DOHH2 (cell line): Measurements from ENCODE around the gene DNAH6.

Source experiments
- H3F3A ChIP-seq: fragments of 200-600 bp; sonication (generic), shearing (Covaris generic); 2 replicates; pipeline ENCODE4 v1.6.0; 2016; ENCODE audit warnings: antibody characterized with exemption, mild to moderate bottlenecking; ENCODE audit not compliant: control insufficient read depth, insufficient read depth
- H3K27ac ChIP-seq: fragments of 200-600 bp; sonication (generic); 2 replicates; pipeline ENCODE4 v1.5.1; 2014; ENCODE audit warnings: low read depth, mild to moderate bottlenecking, low read length, moderate library complexity
- H3K27me3 ChIP-seq: fragments of 200-600 bp; sonication (generic); 2 replicates; pipeline ENCODE4 v1.6.1; 2014; ENCODE audit warnings: mild to moderate bottlenecking, low read length, mixed read lengths; ENCODE audit not compliant: control insufficient read depth
- H3K36me3 ChIP-seq: fragments of 200-600 bp; sonication (generic); 2 replicates; pipeline ENCODE4 v1.6.1; 2014; ENCODE audit warnings: mild to moderate bottlenecking, low read length, moderate library complexity, mixed read lengths; ENCODE audit not compliant: control insufficient read depth
- H3K4me1 ChIP-seq: fragments of 200-600 bp; sonication (generic); 2 replicates; pipeline ENCODE4 v1.6.1; 2014; ENCODE audit warnings: mild to moderate bottlenecking, low read length, mixed read lengths; ENCODE audit not compliant: control insufficient read depth
- H3K4me2 ChIP-seq: fragments of 200-600 bp; sonication (generic); 2 replicates; pipeline ENCODE4 v1.6.0; 2014; ENCODE audit warnings: mild to moderate bottlenecking, low read length, moderate library complexity
- H3K4me3 ChIP-seq: fragments of 200-600 bp; sonication (generic); 2 replicates; pipeline ENCODE4 v1.5.1; 2014; ENCODE audit warnings: mild to moderate bottlenecking, low read length, mixed read lengths
- H3K79me2 ChIP-seq: fragments of 200-600 bp; sonication (generic); 2 replicates; pipeline ENCODE4 v1.6.1; 2014; ENCODE audit warnings: mild to moderate bottlenecking, low read length, mixed read lengths; ENCODE audit not compliant: control insufficient read depth
- H3K9me2 ChIP-seq: fragments of 200-600 bp; sonication (generic); replicated peaks from 2 replicates; pipeline ENCODE4 v1.6.1; 2014; ENCODE audit warnings: mild to moderate bottlenecking, low read length, mixed read lengths; ENCODE audit not compliant: control insufficient read depth
- H3K9me3 ChIP-seq: fragments of 200-600 bp; sonication (generic); 2 replicates; pipeline ENCODE4 v1.6.1; 2014; ENCODE audit warnings: antibody characterized with exemption, low read length, mixed read lengths; ENCODE audit not compliant: control insufficient read depth, insufficient read depth
- H4K20me1 ChIP-seq: fragments of 200-600 bp; sonication (generic); 2 replicates; pipeline ENCODE4 v1.6.0; 2014; ENCODE audit warnings: low read depth, mild to moderate bottlenecking, antibody characterized with exemption, low read length, moderate library complexity; ENCODE audit not compliant: control insufficient read depth, insufficient read depth
- CTCF ChIP-seq: fragments of 200-600 bp; sonication (generic); IDR thresholded peaks from one replicate; pipeline ENCODE4 v1.5.1; 2014; ENCODE audit warnings: antibody characterized with exemption, mild to moderate bottlenecking, low read depth, low read length; ENCODE audit not compliant: poor library complexity, severe bottlenecking
- EZH2phosphoT487 ChIP-seq: fragments of 200-600 bp; sonication (generic); IDR thresholded peaks from 2 replicates; pipeline ENCODE4 v1.6.1; 2017; ENCODE audit warnings: borderline replicate concordance, mild to moderate bottlenecking, antibody characterized with exemption, low read length, moderate library complexity, mixed read lengths

DNAH6 gene

GRCh38 chr2:84697895-84698294, 181.6 kb downstream of the DNAH6 start:
- no peak for TF ChIP-seq EZH2phosphoT487
- Histone ChIP-seq H3K79me2 (no peaks in the 10 kb centered on the region), H3K9me2 (no peaks in the 10 kb centered on the region), H4K20me1 (no peaks in the 10 kb centered on the region), H3K27me3 (peaks cover 3% of the 10 kb centered on the region; the same call in 1 of the 2 replicates), H3K27ac (no peak overlapping the region), H3K36me3 (no peaks in the 10 kb centered on the region), H3K4me1 (no peaks in the 10 kb centered on the region), H3K9me3 (no peaks in the 10 kb centered on the region), H3F3A (no peaks in the 10 kb centered on the region), H3K4me2 (no peak overlapping the region), H3K4me3 (no peak overlapping the region)

DNA sequence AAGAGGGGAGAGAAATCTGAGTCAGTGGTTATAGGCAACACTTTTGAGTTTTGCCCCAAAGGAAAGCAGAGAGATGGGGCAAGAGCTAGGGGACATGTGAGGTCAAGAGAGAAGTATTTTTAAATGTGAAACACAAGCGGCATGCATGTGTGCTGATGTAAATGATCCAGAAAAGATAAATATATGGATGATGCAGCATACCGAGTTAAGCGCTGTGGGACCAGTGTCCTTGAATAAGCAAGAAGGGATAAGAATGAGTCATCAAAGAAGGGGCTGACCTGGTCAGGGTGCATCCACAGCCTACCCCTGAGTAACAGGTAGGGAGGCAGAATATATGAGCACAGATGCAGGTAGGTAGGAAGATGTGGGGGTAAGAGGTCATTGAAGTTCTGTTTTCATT, 183.7 kb downstream of the DNAH6 start:
- Histone ChIP-seq H3F3A (no peaks in the 10 kb centered on the region), H3K36me3 (no peaks in the 10 kb centered on the region), H3K79me2 (no peaks in the 10 kb centered on the region), H3K4me3 (no peak overlapping the region), H3K4me1 (no peaks in the 10 kb centered on the region), H3K27me3 (no peaks in the 10 kb centered on the region), H4K20me1 (no peaks in the 10 kb centered on the region), H3K27ac (no peak overlapping the region), H3K9me2 (no peaks in the 10 kb centered on the region), H3K4me2 (no peak overlapping the region), H3K9me3 (no peaks in the 10 kb centered on the region)
- TF ChIP-seq EZH2phosphoT487 (no peak), CTCF (no peak)

DNA sequence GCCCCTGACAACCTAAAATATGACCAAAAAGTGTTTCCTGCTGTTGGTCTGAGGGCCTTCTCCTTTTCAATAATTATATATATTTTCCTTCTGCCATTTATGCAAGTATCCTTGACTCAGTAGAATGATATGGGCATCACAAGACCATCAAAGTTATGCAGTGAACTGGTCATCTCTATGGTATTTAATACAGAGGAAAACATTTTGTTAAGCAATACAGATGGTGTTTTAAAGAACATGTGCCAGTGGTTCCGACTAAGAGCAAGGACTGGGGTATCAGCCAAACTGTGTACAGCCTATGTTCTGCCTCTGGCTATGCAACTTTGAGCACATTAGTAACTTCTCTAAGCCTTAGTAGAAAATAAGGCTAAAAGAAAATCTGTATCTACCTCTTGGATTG, 185.6 kb downstream of the DNAH6 start:
- Histone ChIP-seq H3K27me3 (no peaks in the 10 kb centered on the region), H3K9me2 (no peaks in the 10 kb centered on the region), H3K4me2 (no peak overlapping the region), H3K9me3 (no peaks in the 10 kb centered on the region), H3K36me3 (no peaks in the 10 kb centered on the region), H3K27ac (no peak overlapping the region), H3K4me1 (no peaks in the 10 kb centered on the region), H3K79me2 (no peaks in the 10 kb centered on the region), H3K4me3 (no peak overlapping the region), H4K20me1 (no peaks in the 10 kb centered on the region), H3F3A (no peaks in the 10 kb centered on the region)
- TF ChIP-seq EZH2phosphoT487 (no peak), CTCF (no peak)

DNA sequence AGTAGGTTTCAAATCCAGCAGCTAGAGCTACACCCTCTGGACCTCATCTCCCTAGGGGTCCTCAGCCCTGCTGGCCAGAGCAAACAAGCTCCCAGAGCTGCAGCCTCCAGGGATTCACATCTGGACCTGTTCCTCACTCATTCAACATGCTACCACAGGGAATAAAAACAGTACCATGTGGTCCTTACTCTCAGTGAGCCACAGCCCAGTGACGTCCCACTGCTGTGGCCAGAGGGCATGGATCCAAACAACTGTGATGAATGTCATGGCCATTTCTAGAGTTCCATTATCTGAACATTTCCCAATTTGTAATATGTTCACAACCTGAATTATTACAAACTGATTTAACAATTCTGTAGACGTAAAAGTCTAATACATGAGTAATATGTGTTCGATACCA, 186.6 kb downstream of the DNAH6 start:
- TF ChIP-seq CTCF, result no peak
- no peak for TF ChIP-seq EZH2phosphoT487
- H3K27ac ChIP-seq, result no peak overlapping the region
- H3K27me3 ChIP-seq, result no peaks in the 10 kb centered on the region
- H3F3A ChIP-seq, result no peaks in the 10 kb centered on the region
- H3K4me1 ChIP-seq, result no peaks in the 10 kb centered on the region
- no peaks in the 10 kb centered on the region for H3K79me2 ChIP-seq
- H4K20me1 ChIP-seq, result no peaks in the 10 kb centered on the region
- no peaks in the 10 kb centered on the region for H3K9me2 ChIP-seq
- no peaks in the 10 kb centered on the region for H3K36me3 ChIP-seq
- no peak overlapping the region for H3K4me2 ChIP-seq
- no peaks in the 10 kb centered on the region for H3K9me3 ChIP-seq
- no peak overlapping the region for H3K4me3 ChIP-seq
